Stimulated activated CD8-positive, alpha-beta memory T cell treated with anti-CD3 and anti-CD28 coated beads, Interleukin-15, amount 100 ng/mL, for 48 hours (primary cell): ENCODE results near the gene NUDT3.
"Not testable (repeated sequence)": the region's sequence is repeated elsewhere in the genome, so short reads cannot be mapped to it uniquely, and the experiment has no call there.

Experiments used
- DNase-seq, 2 donors: peaks; one replicate each; pipeline ENCODE4 v3.0.0-alpha.2; 2020; ENCODE audit warnings: low read depth in 2 of 2

The NUDT3 gene

GRCh38 chr6:34259529-34260069, 132.9 kb downstream of the NUDT3 start:
- no peak for DNase-seq

GRCh38 chr6:34252395-34252794, 140.1 kb downstream of the NUDT3 start:
- DNase-seq, result not testable (repeated sequence)

- DNase-seq, result no peak
These were observed 142.8 kb downstream of the NUDT3 start for GRCh38 chr6:34249469-34250261.

- peak; percentile 93 to 95 for DNase-seq
These were observed 143.6 kb downstream of the NUDT3 start, which contains the start of gene SMIM29 for GRCh38 chr6:34248727-34249468. TSS of gene SMIM29 (minus strand) at chr6:34249006. CDS start at chr6:34247791, 1,215 bp downstream.

- DNase-seq, result no peak
These were observed 144.2 kb downstream of the NUDT3 start for GRCh38 chr6:34248198-34248726.

GRCh38 chr6:34247481-34248197, 144.8 kb downstream of the NUDT3 start:
- DNase-seq, result no peak

GRCh38 chr6:34246563-34247391, 145.7 kb downstream of the NUDT3 start:
- DNase-seq, result no peak

GRCh38 chr6:34246249-34246562, 146.3 kb downstream of the NUDT3 start:
- no peak for DNase-seq

GRCh38 chr6:34245761-34246140, 146.7 kb downstream of the NUDT3 start:
- DNase-seq, result not testable (repeated sequence)

- DNase-seq, result not testable (repeated sequence)
These were observed 147.3 kb downstream of the NUDT3 start for GRCh38 chr6:34245032-34245760.

- DNase-seq, result peak in 1 of 2 donors; percentile 66
These were observed 148.3 kb downstream of the NUDT3 start for GRCh38 chr6:34243901-34244884.

GRCh38 chr6:34243131-34243771, 149.2 kb downstream of the NUDT3 start:
- DNase-seq, result no peak

- no peak for DNase-seq
These were observed 150.0 kb downstream of the NUDT3 start for GRCh38 chr6:34242252-34243130.

GRCh38 chr6:34241351-34242215, 150.9 kb downstream of the NUDT3 start:
- no peak for DNase-seq

GRCh38 chr6:34240329-34241248, 151.9 kb downstream of the NUDT3 start:
- DNase-seq, result no peak
